ENCODE data around the gene FMNL1.

GRCh38 chr17:45200701-45201100 is 21.0 kb upstream of the FMNL1 start:
- no peak for TF ChIP-seq CTCF (conservative IDR thresholded peaks at IDR 0.05)
- TF ChIP-seq ZFX (IDR thresholded peaks at IDR 0.05): no peak
